Mesendoderm (in vitro differentiated cells): ENCODE data around the gene FIZ1.

Experiments used
- DNase-seq: peaks from one replicate; pipeline ENCODE4 v3.0.0; 2013
- H2AK5ac ChIP-seq: 2 replicates; pipeline ENCODE4 v1.6.1; 2013; ENCODE audit warnings: low read length, inconsistent platforms
- H2BK120ac ChIP-seq: 2 replicates; pipeline ENCODE4 v1.6.1; 2013; ENCODE audit warnings: low read depth, mild to moderate bottlenecking, low read length, moderate library complexity, mixed read lengths
- H2BK15ac ChIP-seq: replicated peaks from 2 replicates; pipeline ENCODE4 v1.6.1; 2013; ENCODE audit warnings: low read depth, mild to moderate bottlenecking, moderate library complexity
- H2BK5ac ChIP-seq: 2 replicates; pipeline ENCODE4 v1.6.1; 2013; ENCODE audit warnings: low read length, inconsistent platforms
- H3K18ac ChIP-seq: 2 replicates; pipeline ENCODE4 v1.6.1; 2013; ENCODE audit warnings: mild to moderate bottlenecking, low read length, mixed read lengths
- H3K23ac ChIP-seq: one replicate; pipeline ENCODE4 v1.6.1; 2013; ENCODE audit warnings: low read length
- H3K27ac ChIP-seq: 2 replicates; pipeline ENCODE4 v1.5.1; 2013; ENCODE audit warnings: low read depth, mild to moderate bottlenecking, inconsistent platforms, low read length, moderate library complexity
- H3K27me3 ChIP-seq: 2 replicates; pipeline ENCODE4 v1.6.1; 2013; ENCODE audit warnings: low read length, control low read depth, mild to moderate bottlenecking, inconsistent platforms; ENCODE audit not compliant: insufficient read depth, poor library complexity
- H3K36me3 ChIP-seq: 2 replicates; pipeline ENCODE4 v1.6.1; 2013; ENCODE audit warnings: low read length, inconsistent platforms; ENCODE audit not compliant: control insufficient read depth, insufficient read depth
- H3K4ac ChIP-seq: one replicate; pipeline ENCODE4 v1.6.1; 2013; ENCODE audit warnings: low read depth, mild to moderate bottlenecking, low read length, moderate library complexity
- H3K4me1 ChIP-seq: 2 replicates; pipeline ENCODE4 v1.6.1; 2013; ENCODE audit warnings: low read depth, low read length, inconsistent platforms; ENCODE audit not compliant: control insufficient read depth
- H3K4me2 ChIP-seq: 2 replicates; pipeline ENCODE4 v1.6.1; 2013; ENCODE audit warnings: low read length
- H3K4me3 ChIP-seq: 2 replicates; pipeline ENCODE4 v1.5.1; 2013; ENCODE audit warnings: mild to moderate bottlenecking, low read length
- H3K56ac ChIP-seq: one replicate; pipeline ENCODE4 v1.6.1; 2013; ENCODE audit warnings: low read length
- H3K79me1 ChIP-seq: 2 replicates; pipeline ENCODE4 v1.6.1; 2013; ENCODE audit warnings: low read length, inconsistent platforms
- H3K79me2 ChIP-seq: 2 replicates; pipeline ENCODE4 v1.6.1; 2013; ENCODE audit warnings: mild to moderate bottlenecking, low read length; ENCODE audit not compliant: control insufficient read depth, insufficient read depth
- H3K9ac ChIP-seq: 2 replicates; pipeline ENCODE4 v1.6.1; 2013; ENCODE audit warnings: low read length, inconsistent platforms
- H4K5ac ChIP-seq: one replicate; pipeline ENCODE4 v1.6.1; 2013; ENCODE audit warnings: low read length
- H4K8ac ChIP-seq: one replicate; pipeline ENCODE4 v1.6.1; 2013; ENCODE audit warnings: low read depth, mild to moderate bottlenecking, control low read depth, low read length, moderate library complexity
- WGBS: extraction: QIAGEN DNeasy Blood & Tissue Kit; methylation state at CpG from one replicate; pipeline ENCODE4 v1.1.7; 2013; ENCODE audit warnings: low lambda C conversion rate, missing lambda C conversion rate; ENCODE audit not compliant: insufficient coverage; ENCODE audit errors: extremely low coverage; 5-methylcytosine and 5-hydroxymethylcytosine counted together

The FIZ1 gene

DNA sequence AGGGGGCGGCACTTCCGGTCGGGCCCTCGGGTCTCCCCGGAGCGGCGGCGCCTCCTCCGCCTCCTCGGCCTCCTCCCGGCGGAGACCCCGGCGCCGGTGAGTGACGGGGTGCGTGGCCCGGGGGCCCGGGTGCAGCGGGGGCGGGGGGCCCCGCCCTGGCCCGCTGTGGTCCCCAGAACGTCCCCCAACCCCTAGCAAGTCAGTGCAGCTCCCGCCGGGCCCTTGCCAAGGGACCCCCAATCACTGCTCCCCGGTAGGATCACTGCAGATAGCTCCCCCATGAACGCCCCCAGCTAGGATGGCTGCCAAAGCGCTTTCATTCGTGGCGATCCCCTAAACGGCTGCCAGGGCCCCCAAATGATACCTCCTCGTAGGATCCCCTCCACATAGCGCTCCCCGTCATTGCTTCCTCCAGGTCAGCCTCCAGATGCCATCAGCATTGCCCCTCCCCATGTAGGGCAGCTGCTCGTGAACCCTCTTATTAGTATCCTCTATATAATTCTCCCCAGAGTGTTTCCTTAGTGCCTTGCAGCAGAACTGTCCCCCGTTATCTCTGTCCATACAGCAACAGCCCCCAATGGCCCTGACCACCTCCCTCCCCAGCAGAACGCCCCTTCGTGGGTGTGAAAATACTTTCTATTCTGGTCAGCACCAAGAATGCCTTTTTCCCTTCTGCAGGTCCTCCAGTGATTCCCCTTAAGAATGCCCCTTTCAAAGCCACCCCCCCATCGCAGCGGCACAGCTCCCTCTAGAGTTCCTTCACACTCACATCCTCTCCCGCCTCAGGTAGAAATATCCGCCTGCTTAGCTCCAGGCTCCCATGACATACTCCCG is 6.5 kb upstream of the FIZ1 start, which contains the start of gene ZNF865:
TSS of gene ZNF865 (plus strand) at position 11 of the 834 bp plus-strand sequence. CDS start 7,972 bp downstream, outside the sequence.
- H2BK15ac ChIP-seq = no peak within 1 kb of the TSS
- H3K4me1 ChIP-seq = peaks cover 4% of the 10 kb centered on the region
- WGBS = no CpG with 5 or more reads among the region's 44 CpGs

GRCh38 chr19:55605207-55605636 is 5.9 kb upstream of the FIZ1 start:
- peak overlapping the region; percentile 97 for H3K27ac ChIP-seq
- no peak overlapping the region for H2AK5ac ChIP-seq
- peaks cover 2% of the 10 kb centered on the region for H3K79me2 ChIP-seq
- no peak overlapping the region for H2BK120ac ChIP-seq
- H3K23ac ChIP-seq = peak overlapping the region; percentile 24
- H2BK15ac ChIP-seq = no peak overlapping the region
- peak overlapping the region; percentile 12 for H3K4me3 ChIP-seq
- no CpG with 5 or more reads among the region's 43 CpGs for WGBS
- H3K4me2 ChIP-seq = no peak overlapping the region
- H3K56ac ChIP-seq = peak overlapping the region; percentile 84
- H2BK5ac ChIP-seq = no peak overlapping the region
- H4K8ac ChIP-seq = no peak overlapping the region
- H3K4me1 ChIP-seq = peaks cover 4% of the 10 kb centered on the region
- peak overlapping the region; percentile 69 for H3K9ac ChIP-seq
- no peak overlapping the region for H3K4ac ChIP-seq
- no peaks in the 10 kb centered on the region for H3K27me3 ChIP-seq
- H3K18ac ChIP-seq = no peak overlapping the region
- no peak overlapping the region for H4K5ac ChIP-seq
- no peaks in the 10 kb centered on the region for H3K36me3 ChIP-seq
- peak; percentile 98 for DNase-seq
- peaks cover 17% of the 10 kb centered on the region for H3K79me1 ChIP-seq

More for the DNA sequence above, 6.5 kb upstream of the FIZ1 start, which contains the start of gene ZNF865:
- Histone ChIP-seq H3K79me1 (peaks cover 17% of the 10 kb centered on the region), H3K36me3 (no peaks in the 10 kb centered on the region), H4K5ac (peak within 1 kb of the TSS; percentile 81), H2BK5ac (peak within 1 kb of the TSS; percentile 92), H3K18ac (peak within 1 kb of the TSS; percentile 93), H3K4ac (peak within 1 kb of the TSS; percentile 96), H3K27ac (peak within 1 kb of the TSS; percentile 98), H3K23ac (peak within 1 kb of the TSS; percentile 80), H2BK120ac (peak within 1 kb of the TSS; percentile 73), H3K27me3 (no peaks in the 10 kb centered on the region), H3K56ac (peak within 1 kb of the TSS; percentile 98), H4K8ac (no peak within 1 kb of the TSS), H3K4me3 (peak within 1 kb of the TSS; percentile 86), H2AK5ac (peak within 1 kb of the TSS; percentile 97), H3K4me2 (peak within 1 kb of the TSS; percentile 94), H3K9ac (peak within 1 kb of the TSS; percentile 90), H3K79me2 (peaks cover 2% of the 10 kb centered on the region)
- DNase-seq = peak; percentile 97

DNA sequence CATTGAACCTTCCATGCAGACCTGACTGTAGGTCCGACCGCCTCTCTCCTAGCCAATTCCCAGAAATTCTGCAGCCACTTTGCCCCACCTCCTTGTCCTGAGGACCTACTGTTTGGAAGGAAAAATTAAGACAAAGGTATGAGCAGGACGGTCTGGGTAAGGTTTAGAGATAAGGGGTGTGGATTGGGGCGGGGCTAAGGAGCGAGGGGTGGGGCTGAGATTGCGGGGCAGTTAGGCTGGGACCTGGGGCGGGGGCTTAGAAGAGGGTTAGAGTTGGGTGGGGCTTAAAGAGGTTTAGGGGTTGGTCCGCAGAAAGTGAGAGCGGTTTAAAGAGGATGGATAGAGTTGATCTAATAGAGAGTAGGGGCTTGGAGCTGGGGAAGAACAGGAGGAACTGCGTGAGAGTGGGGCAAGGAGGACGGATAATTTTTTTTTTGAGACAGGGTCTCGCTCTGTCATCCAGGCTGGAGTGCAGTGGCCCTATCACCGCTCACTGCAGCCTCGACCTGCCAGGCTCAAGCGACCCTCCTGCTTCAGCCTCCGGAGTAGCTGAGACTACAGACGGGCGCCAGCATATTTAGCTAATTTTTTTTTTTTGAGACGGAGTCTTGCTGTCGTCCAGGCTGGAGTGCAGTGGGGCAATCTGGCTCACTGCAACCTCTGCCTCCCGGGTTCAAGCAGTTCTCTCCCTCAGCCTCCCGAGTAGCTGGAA is 4.4 kb upstream of the FIZ1 start:
- no peak overlapping the region for H4K5ac ChIP-seq
- peak; percentile 45 for DNase-seq
- no CpG with 5 or more reads among the region's 22 CpGs for whole genome bisulfite sequencing

GRCh38 chr19:55603115-55603514 is 3.8 kb upstream of the FIZ1 start:
- H3K79me2 ChIP-seq = peaks cover 2% of the 10 kb centered on the region
- H3K23ac ChIP-seq = no peak overlapping the region
- no peak overlapping the region for H3K27ac ChIP-seq
- H2BK15ac ChIP-seq = no peak overlapping the region
- H3K27me3 ChIP-seq = no peaks in the 10 kb centered on the region
- H3K4me1 ChIP-seq = peaks cover 4% of the 10 kb centered on the region
- peaks cover 12% of the 10 kb centered on the region for H3K79me1 ChIP-seq
- H4K5ac ChIP-seq = no peak overlapping the region
- no peaks in the 10 kb centered on the region for H3K36me3 ChIP-seq
- WGBS = no CpG with 5 or more reads among the region's 21 CpGs
- H4K8ac ChIP-seq = no peak overlapping the region
- no peak overlapping the region for H2AK5ac ChIP-seq
- H3K4me3 ChIP-seq = no peak overlapping the region
- DNase-seq = no peak
- H2BK5ac ChIP-seq = no peak overlapping the region
- H3K18ac ChIP-seq = no peak overlapping the region
- no peak overlapping the region for H3K4ac ChIP-seq
- H2BK120ac ChIP-seq = no peak overlapping the region
- H3K4me2 ChIP-seq = no peak overlapping the region
- peak overlapping the region; percentile 4 for H3K9ac ChIP-seq
- peak overlapping the region; percentile 56 for H3K56ac ChIP-seq

More for the DNA sequence above, 4.4 kb upstream of the FIZ1 start:
- Histone ChIP-seq H3K27ac (no peak overlapping the region), H3K9ac (peak overlapping the region; percentile 32), H2BK120ac (no peak overlapping the region), H3K4me3 (no peak overlapping the region), H4K8ac (no peak overlapping the region), H3K27me3 (no peaks in the 10 kb centered on the region), H2AK5ac (no peak overlapping the region), H3K79me2 (peaks cover 2% of the 10 kb centered on the region), H2BK5ac (no peak overlapping the region), H3K4me1 (peaks cover 4% of the 10 kb centered on the region), H3K18ac (no peak overlapping the region), H3K23ac (no peak overlapping the region), H3K56ac (peak overlapping the region; percentile 56), H3K4me2 (no peak overlapping the region), H2BK15ac (no peak overlapping the region), H3K36me3 (no peaks in the 10 kb centered on the region), H3K79me1 (peaks cover 12% of the 10 kb centered on the region), H3K4ac (no peak overlapping the region)

DNA sequence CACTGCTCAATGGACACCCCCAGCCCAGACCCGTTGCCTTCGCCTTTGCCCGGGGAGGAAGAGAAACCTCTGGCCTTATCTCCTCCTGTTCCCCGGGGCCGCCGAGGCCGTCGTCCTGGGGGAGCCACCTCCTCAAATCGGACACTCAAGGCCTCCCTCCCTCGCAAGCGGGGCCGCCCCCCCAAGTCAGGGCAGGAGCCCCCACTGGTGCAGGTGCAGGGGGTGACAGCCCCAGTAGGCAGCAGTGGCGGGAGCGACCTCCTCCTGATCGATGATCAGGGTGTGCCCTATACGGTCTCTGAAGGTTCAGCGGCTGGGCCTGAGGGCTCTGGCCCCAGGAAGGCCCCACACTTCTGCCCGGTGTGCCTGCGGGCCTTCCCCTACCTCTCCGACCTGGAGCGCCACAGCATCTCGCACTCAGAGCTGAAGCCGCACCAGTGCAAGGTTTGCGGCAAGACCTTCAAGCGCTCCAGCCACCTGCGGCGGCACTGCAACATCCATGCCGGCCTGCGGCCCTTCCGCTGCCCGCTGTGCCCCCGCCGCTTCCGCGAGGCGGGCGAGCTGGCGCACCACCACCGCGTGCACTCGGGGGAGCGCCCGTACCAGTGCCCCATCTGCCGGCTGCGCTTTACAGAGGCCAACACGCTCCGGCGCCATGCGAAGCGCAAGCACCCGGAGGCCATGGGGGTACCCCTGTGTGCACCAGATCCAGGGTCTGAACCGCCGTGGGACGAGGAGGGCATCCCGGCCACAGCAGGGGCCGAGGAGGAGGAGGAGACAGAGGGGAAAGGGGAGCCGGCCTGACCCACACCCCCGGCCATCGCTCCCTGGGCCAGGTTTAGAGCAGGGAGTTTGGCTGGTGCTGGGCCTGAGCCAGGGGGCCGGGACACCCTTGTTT is 3.0 kb upstream of the FIZ1 start:
- H3K79me2 ChIP-seq = peaks cover 2% of the 10 kb centered on the region
- peak overlapping the region; percentile 0 for H3K56ac ChIP-seq
- no peak overlapping the region for H3K4me3 ChIP-seq
- H4K5ac ChIP-seq = no peak overlapping the region
- no peak overlapping the region for H3K4me2 ChIP-seq
- no peak overlapping the region for H2AK5ac ChIP-seq
- no CpG with 5 or more reads among the region's 60 CpGs for WGBS
- H3K36me3 ChIP-seq = no peaks in the 10 kb centered on the region
- no peaks in the 10 kb centered on the region for H3K27me3 ChIP-seq
- no peak overlapping the region for H3K23ac ChIP-seq
- no peak overlapping the region for H3K4ac ChIP-seq
- H3K79me1 ChIP-seq = peaks cover 7% of the 10 kb centered on the region
- no peak overlapping the region for H3K18ac ChIP-seq
- H3K27ac ChIP-seq = no peak overlapping the region
- no peak overlapping the region for H4K8ac ChIP-seq
- peaks cover 4% of the 10 kb centered on the region for H3K4me1 ChIP-seq
- no peak overlapping the region for H3K9ac ChIP-seq
- H2BK15ac ChIP-seq = no peak overlapping the region
- DNase-seq = no peak
- H2BK5ac ChIP-seq = no peak overlapping the region
- no peak overlapping the region for H2BK120ac ChIP-seq
